HG03108 (cell line): ENCODE results near the gene SHISA2.

ENCODE experiments used
- ATAC-seq: cut with Tn5 transposase; IDR thresholded peaks from one replicate; pipeline ENCODE4 v1.9.1; 2021; ENCODE audit warnings: moderate library complexity; ENCODE audit not compliant: unreplicated experiment

SHISA2 gene

GRCh38 chr13:26019881-26020870 lies 31.6 kb downstream of the SHISA2 start:
- ATAC-seq = no peak

- ATAC-seq = no peak
Observed at GRCh38 chr13:26019251-26019650, 32.6 kb downstream of the SHISA2 start.

- ATAC-seq = no peak
Observed at GRCh38 chr13:26017932-26018665, 33.7 kb downstream of the SHISA2 start.

- no peak for ATAC-seq
Observed at GRCh38 chr13:26017196-26017921, 34.5 kb downstream of the SHISA2 start.

- ATAC-seq = no peak
Observed at GRCh38 chr13:26016189-26016588, 35.6 kb downstream of the SHISA2 start.

GRCh38 chr13:26015271-26016125 lies 36.3 kb downstream of the SHISA2 start:
- no peak for ATAC-seq

- no peak for ATAC-seq
Observed at GRCh38 chr13:26012995-26013394, 38.8 kb downstream of the SHISA2 start.

GRCh38 chr13:26011996-26012821 lies 39.6 kb downstream of the SHISA2 start:
- no peak for ATAC-seq

GRCh38 chr13:26011208-26011573 lies 40.6 kb downstream of the SHISA2 start:
- no peak for ATAC-seq

GRCh38 chr13:26010487-26011207 lies 41.2 kb downstream of the SHISA2 start:
- no peak for ATAC-seq

GRCh38 chr13:26007261-26008125 lies 44.3 kb downstream of the SHISA2 start:
- no peak for ATAC-seq
